Measurements from ENCODE around the gene SMLR1.
"Not testable (repeated sequence)": the region's sequence is repeated elsewhere in the genome, so short reads cannot be mapped to it uniquely, and the experiment has no call there.

The SMLR1 gene

DNA sequence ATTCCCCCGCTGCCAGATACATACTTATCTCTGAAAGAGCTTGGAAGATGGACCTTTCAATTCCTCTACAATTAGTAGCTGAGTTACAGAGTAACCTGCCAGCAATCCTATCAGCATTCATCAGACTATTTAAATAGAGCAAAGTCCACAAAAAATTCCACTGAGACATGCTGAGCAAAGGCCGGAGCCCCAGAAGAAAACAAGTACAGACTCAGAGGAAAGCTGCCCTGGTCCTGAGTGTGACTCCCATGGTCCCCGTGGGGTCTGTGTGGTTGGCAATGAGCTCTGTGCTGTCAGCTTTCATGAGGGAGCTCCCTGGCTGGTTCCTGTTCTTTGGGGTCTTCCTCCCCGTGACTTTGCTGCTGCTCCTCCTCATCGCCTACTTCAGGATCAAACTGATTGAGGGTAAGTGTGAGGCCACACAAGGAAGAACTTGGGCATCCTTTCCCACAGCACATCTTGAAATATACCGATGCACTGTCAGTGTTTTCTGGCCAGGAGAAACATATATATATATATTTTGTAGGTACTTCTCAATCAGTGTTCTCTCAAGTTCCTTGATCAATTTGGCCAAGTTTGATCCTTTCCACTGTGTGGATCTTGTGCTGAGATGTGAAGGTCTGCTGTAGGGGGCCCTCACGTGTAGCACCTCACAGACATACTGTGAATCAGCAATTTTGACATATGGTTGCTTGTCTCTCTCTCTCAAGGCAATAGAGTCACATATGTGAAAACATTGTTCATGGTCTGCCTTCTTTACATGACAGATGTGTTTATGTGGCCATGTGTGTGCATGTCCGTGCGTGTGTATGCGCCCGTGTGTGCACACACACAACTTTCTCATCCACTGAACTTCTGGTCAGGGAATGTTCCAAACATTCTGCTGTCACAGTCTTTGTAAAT lies at the start of gene SMLR1:
Gene SMLR1 (plus strand): TSS at position 160 of the 903 bp plus-strand sequence. CDS start 8 bp downstream, at position 168.
- Mint-ChIP-seq H3K4me3 (no peak within 1 kb of the TSS), H3K4me1 (ENCODE audit: low read depth) (peaks cover 4% of the 10 kb centered on the region), H3K9me3 (ENCODE audit: low read depth) (no peaks in the 10 kb centered on the region), H3K27me3 (no peaks in the 10 kb centered on the region), H3K27ac (no peak within 1 kb of the TSS), H3K36me3 (no peaks in the 10 kb centered on the region)

DNA sequence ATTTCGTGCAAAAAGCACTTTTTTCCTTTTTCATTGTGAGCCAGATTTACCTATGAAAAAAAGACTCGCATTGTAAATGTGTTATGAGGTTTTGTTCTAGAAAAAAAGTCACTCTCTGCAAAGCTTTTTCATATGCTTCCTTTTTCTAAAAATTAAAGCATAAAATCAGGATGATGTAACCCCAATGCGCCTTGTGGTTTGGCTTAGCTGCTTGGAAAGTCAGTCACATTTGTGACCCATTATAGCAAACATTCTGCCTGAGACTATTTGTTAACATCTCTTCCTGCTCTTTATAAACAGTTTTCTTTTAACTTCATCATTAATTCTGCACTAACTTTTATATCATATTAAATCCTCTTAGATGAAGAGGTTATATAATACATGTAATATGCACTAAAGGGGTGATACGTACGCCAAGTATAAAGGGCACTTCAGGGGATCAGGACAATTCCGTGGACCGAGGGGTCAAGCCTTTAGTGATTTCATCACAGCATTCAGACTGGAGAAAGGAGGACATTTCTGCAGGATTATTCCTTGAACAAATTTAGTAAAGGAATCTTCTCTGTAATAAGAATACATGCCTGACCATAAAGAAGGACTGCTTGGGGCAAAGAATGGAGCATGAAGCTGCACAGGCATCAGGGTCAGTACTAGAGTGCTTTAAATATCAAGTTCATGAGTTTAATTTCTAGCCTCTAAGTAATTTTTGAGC lies 48.1 kb upstream of the SMLR1 start:
- Mint-ChIP-seq H3K27ac (no peak overlapping the region), H3K36me3 (peaks cover 3% of the 10 kb centered on the region), H3K4me3 (no peak overlapping the region), H3K27me3 (no peaks in the 10 kb centered on the region), H3K9me3 (ENCODE audit: low read depth) (peaks cover under 1% of the 10 kb centered on the region), H3K4me1 (ENCODE audit: low read depth) (peaks cover 51% of the 10 kb centered on the region)

DNA sequence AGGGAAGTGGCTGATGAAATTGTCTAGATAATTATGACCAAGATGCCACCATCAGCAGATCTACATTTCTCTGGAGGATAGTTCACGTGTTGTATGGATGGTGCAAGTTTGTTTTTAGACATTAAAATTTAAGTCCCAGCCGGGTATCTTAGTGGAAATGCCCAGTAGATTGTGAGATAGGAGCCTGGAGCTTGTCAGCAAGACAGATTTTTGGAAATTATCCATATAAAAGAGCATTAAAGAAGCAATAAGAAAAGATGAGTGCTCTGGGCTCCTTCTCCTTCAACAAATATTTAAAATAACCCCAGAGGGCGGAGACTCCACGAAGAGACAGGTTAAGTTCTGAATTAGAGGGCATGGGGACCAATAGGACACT lies 47.6 kb upstream of the SMLR1 start:
- Mint-ChIP-seq H3K4me3 (no peak overlapping the region), H3K27me3 (no peaks in the 10 kb centered on the region), H3K27ac (no peak overlapping the region), H3K36me3 (peaks cover 6% of the 10 kb centered on the region), H3K9me3 (ENCODE audit: low read depth) (peaks cover 5% of the 10 kb centered on the region), H3K4me1 (ENCODE audit: low read depth) (peaks cover 51% of the 10 kb centered on the region)

DNA sequence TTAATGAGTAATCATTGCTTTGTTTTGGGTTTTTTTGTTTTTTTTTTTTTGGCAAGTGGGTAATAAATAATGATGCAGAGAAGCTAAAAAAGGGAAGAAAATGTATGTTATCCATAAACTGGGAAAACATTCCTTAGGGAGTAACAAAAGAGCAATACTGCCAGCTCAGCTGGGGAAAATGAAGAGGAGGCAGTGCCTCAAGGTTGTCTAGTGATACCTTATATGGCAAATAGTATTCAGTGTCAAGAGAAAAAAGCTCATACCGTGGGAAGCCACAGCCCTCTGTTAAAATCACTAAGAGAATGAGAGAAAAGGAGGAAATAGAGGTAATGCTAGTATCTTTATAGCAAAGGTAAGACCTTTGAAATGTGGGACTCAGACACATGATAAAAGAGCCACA lies 47.1 kb upstream of the SMLR1 start:
- Mint-ChIP-seq H3K27ac (no peak overlapping the region), H3K4me3 (no peak overlapping the region)

DNA sequence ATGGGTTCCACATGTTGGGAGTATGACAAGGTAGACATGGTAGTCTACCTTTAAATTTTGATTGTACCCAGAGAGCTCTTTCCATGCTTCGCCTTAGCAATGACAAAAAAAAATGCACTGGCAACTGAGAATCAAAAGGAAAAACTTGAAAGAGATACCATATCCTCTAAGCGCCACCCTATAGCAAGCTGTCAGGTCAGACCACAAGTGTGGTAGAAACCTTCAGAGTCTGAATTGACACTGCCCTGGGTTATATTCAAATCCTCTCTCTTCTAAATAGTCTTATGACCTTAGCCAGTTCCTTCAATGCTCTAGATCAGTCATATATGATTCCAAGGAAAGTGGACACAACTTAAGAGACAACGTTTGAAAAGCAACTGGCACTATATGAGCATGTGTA lies 45.6 kb upstream of the SMLR1 start:
- Mint-ChIP-seq H3K27me3 (no peaks in the 10 kb centered on the region), H3K36me3 (peaks cover 6% of the 10 kb centered on the region), H3K4me3 (no peak overlapping the region), H3K27ac (peak overlapping the region; percentile 35), H3K4me1 (ENCODE audit: low read depth) (peaks cover 46% of the 10 kb centered on the region), H3K9me3 (ENCODE audit: low read depth) (peaks cover 5% of the 10 kb centered on the region)

More for the DNA sequence above, 47.1 kb upstream of the SMLR1 start:
- Mint-ChIP-seq H3K36me3 (peaks cover 6% of the 10 kb centered on the region), H3K27me3 (no peaks in the 10 kb centered on the region), H3K9me3 (ENCODE audit: low read depth) (peaks cover 5% of the 10 kb centered on the region), H3K4me1 (ENCODE audit: low read depth) (peaks cover 51% of the 10 kb centered on the region)

DNA sequence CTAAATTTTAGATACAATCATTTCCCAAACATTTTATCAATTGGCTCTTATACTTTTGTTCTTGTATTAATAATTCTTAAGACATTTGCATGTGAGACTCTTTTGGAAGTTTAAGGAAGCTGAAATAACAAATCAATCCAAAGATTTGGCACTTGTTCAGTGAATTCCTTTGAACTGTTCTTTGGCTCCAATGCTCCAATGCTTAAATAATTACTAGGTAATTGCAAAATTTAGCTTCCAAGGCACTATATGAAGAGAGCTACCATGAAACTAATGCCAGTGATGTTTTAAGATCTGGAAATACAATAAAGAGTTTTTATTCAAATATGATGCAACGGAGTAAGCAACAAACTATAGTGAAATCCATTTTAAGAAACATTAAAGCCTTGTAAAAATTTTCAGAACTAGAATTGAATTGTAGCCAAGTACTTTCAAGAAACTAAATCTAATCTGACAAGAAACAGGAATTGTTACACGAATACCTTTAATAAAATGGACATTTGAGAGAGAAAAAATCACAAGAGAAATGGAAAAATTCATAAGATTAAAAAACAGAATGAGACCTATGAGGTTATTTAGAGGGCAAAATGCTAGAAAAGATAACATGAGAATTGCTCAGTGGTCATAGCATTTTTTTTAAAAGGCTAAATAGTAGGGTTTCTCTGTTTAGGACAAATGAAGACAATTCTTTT lies 43.6 kb upstream of the SMLR1 start:
- Mint-ChIP-seq H3K27ac (no peak overlapping the region), H3K36me3 (peaks cover 6% of the 10 kb centered on the region), H3K4me3 (no peak overlapping the region), H3K27me3 (no peaks in the 10 kb centered on the region), H3K4me1 (ENCODE audit: low read depth) (peaks cover 41% of the 10 kb centered on the region), H3K9me3 (ENCODE audit: low read depth) (peaks cover 5% of the 10 kb centered on the region)

DNA sequence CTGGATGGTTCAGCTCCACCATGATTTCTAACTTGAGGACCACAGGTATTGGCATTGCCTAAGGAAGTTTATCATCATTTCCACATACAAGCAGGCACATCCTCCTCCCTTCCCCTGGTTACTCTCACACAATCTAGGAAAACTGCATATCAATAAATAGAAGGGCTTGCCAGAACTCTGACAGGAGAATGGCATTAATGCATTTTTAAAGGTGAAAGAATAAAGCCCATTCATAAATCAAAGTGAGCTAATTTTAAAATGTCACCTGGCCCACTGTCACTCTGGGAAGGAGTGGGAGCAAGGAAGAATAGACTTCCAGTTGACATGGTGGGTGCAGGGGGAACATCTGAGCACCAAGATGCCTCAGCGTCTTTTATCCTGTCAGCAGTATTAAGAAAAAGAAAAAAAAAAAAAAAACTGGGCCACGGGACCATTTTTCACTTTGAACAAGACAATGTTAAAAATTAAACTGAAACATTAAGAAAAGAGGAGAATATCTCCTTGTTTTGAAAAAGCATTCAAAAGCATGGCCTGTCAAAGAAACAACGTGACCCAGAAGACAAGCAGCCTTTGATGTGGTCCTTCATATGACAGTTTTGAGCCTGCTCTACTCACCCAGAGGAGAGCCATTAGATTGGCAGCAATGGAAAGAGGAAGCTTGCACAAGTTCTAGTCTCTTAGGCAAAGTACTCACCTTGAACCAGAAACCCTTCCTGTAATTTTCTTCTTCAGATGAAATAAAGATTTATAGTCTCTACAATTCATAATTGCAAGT lies 39.3 kb upstream of the SMLR1 start:
- H3K27ac Mint-ChIP-seq, result no peak overlapping the region
- peaks cover 3% of the 10 kb centered on the region for H3K36me3 Mint-ChIP-seq
- no peak overlapping the region for H3K4me3 Mint-ChIP-seq
- H3K4me1 Mint-ChIP-seq (ENCODE audit: low read depth), result peaks cover 2% of the 10 kb centered on the region
- peaks cover 5% of the 10 kb centered on the region for H3K9me3 Mint-ChIP-seq (ENCODE audit: low read depth)
- H3K27me3 Mint-ChIP-seq, result no peaks in the 10 kb centered on the region

DNA sequence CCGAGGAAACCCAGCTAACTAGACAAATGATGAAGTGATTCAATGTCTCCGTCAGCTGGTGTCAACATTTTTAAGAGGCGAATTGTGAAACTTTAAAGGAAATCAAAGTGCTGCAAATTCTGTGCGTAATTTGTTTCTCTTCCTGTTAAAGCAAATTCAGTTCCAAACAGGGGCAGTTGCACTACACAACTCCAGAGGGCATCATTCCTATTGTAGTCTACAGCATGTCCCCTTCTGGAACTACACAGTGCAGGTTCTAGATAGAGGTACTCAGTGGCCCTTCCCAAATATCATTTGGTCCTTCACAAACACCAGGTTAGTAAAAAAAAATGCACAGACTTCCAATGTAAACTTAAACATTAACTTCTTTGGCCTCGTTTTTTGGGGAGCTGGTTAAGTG lies 38.3 kb upstream of the SMLR1 start:
- Mint-ChIP-seq H3K4me1 (ENCODE audit: low read depth) (peaks cover 2% of the 10 kb centered on the region), H3K27ac (no peak overlapping the region), H3K4me3 (no peak overlapping the region), H3K27me3 (no peaks in the 10 kb centered on the region), H3K9me3 (ENCODE audit: low read depth) (peaks cover 5% of the 10 kb centered on the region), H3K36me3 (peaks cover 3% of the 10 kb centered on the region)

DNA sequence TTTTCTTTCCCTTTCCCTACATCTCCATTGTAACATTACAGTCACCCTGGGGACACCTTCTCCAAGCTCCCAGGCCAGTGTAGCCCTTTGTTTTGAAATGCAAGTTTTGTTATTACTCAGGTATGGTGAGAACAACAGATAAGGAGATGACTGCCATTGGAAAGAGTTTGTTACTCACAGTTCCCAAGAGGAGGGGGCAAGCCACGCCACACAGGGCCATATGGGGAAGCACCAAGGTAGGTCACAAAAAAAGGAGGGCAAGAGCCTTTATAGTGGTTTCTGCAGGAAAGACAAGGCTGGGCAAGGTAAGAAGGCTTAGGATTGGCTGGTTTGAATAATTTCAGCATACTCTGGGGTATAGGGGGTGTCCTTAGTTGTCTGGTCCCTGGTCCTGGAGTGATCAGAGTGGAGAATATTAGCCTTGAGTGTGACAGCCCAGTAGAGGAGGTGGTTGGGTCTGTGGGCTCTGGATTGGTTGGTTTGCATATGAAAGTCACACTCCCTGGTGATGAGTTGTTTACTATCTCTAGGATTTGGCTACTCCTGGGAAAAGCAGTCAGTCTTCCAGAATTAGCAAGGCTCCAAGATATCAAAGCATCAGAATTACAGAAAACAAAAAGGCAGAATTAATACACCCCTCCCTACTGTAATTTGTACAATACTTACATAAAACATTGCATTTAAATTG lies 33.1 kb upstream of the SMLR1 start:
- H3K27ac Mint-ChIP-seq, result no peak overlapping the region
- H3K27me3 Mint-ChIP-seq, result no peaks in the 10 kb centered on the region
- H3K4me1 Mint-ChIP-seq (ENCODE audit: low read depth), result no peaks in the 10 kb centered on the region
- peaks cover 1% of the 10 kb centered on the region for H3K36me3 Mint-ChIP-seq
- no peak overlapping the region for H3K4me3 Mint-ChIP-seq
- peaks cover 4% of the 10 kb centered on the region for H3K9me3 Mint-ChIP-seq (ENCODE audit: low read depth)

DNA sequence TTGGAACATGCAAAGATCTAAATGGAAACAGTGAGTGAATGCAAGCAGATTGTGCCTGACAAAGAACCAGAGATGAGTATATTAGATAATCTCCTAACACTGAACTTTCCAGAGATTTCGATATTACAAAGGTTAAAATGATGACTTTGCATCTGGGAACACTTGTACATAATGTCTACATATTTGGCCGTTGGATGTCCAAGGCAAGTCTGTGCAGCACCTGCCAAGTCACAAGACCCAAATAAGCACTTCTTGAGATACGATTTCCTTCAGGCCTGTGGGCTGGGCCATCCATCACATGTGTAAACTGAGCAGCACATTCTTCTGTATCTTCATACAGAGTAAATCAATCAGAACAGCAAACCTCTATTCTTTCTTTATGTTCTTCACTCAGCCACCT lies 32.5 kb upstream of the SMLR1 start:
- Mint-ChIP-seq H3K36me3 (peaks cover 3% of the 10 kb centered on the region), H3K4me3 (no peak overlapping the region), H3K27me3 (no peaks in the 10 kb centered on the region), H3K4me1 (ENCODE audit: low read depth) (no peaks in the 10 kb centered on the region), H3K9me3 (ENCODE audit: low read depth) (peaks cover 7% of the 10 kb centered on the region), H3K27ac (no peak overlapping the region)

DNA sequence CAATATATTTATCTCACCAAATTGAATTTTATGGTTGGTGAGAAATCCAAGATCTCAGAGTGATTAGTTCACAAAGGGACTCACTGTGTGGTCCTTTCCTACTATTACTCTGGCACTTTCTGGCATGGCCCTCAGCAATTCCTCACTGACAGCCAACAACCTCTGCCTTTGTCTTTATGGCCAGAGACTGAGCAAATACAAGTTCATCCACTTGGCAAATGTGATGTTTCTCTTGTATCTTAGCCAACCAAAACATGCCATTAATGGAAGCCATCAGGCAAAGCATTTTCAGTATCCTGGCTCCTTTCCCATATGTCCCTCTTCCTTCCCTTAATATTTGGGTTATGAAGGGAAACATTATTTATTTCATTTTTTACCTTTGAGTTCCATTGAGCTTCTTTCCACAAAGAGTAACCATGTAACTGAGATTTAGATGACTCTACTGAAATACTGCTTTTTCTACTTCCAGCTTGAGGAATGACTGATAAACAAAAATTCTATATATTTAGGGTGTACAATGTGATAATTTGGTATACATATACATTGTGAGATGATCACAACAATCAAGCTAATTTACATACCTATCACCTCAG lies 30.8 kb upstream of the SMLR1 start:
- Mint-ChIP-seq H3K27ac (no peak overlapping the region), H3K9me3 (ENCODE audit: low read depth) (peaks cover 7% of the 10 kb centered on the region), H3K4me1 (ENCODE audit: low read depth) (no peaks in the 10 kb centered on the region), H3K27me3 (no peaks in the 10 kb centered on the region), H3K4me3 (no peak overlapping the region), H3K36me3 (peaks cover 3% of the 10 kb centered on the region)

DNA sequence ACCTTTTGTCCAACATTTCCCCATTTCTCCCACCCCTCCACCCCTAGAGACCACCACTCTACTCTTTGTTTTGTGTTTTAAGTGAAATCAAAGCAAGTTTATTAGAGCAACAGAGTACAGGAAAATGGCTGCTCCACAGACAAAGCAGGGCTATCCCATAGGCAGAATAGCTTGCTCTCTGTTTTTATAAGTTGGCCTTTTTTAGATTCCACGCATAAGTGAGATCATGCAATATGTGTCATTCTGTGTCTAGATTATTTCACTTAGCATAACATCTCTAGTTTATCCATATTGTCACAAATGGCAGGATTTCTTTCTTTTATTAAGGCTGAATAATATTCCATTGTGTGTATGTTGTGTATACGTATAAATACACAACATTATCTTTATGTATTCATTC lies 30.1 kb upstream of the SMLR1 start:
- Mint-ChIP-seq H3K9me3 (ENCODE audit: low read depth) (peaks cover 7% of the 10 kb centered on the region), H3K4me3 (no peak overlapping the region), H3K27me3 (no peaks in the 10 kb centered on the region), H3K27ac (no peak overlapping the region), H3K4me1 (ENCODE audit: low read depth) (no peaks in the 10 kb centered on the region), H3K36me3 (peaks cover 3% of the 10 kb centered on the region)

DNA sequence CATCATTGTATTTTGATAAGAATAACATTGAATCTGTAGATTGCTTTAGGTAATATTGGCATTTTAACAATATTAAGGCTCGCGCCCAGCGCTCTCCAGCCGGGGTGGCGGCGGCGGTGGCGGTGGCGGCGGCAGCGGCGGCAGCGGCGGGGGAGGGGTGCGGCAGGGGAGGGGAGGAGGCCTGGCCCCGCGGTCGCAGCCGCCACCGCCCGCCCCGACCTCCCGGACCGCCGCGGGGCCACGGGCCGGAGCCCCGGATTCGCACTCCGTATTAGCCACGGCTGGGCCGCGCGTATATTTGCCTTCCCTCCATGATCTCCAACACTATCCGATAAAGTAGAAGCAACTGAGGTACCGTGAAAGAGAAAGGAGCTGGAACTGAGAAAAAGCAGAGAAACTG lies 25.8 kb upstream of the SMLR1 start:
- not testable (repeated sequence) for H3K4me1 Mint-ChIP-seq (ENCODE audit: low read depth); H3K36me3 Mint-ChIP-seq; H3K9me3 Mint-ChIP-seq (ENCODE audit: low read depth); H3K27me3 Mint-ChIP-seq; H3K4me3 Mint-ChIP-seq; H3K27ac Mint-ChIP-seq

Measured in activated naive CD8-positive, alpha-beta T cell (primary cell).